H1 (cell line): Measurements from ENCODE around the gene RGS7BP. TPM values are rescaled to one million over a fixed set of nuclear protein-coding genes. Genes with fewer than 3 reads are reported as not detected.

Experiments used
- CHD7 ChIP-seq: fragments of 300-600 bp; sonication (generic); IDR thresholded peaks from 2 replicates; pipeline ENCODE4 v1.7.1; 2012; ENCODE audit warnings: low read length, moderate library complexity, mild to moderate bottlenecking, inconsistent platforms; ENCODE audit not compliant: insufficient replicate concordance
- NANOG ChIP-seq: IDR thresholded peaks from 2 replicates; pipeline ENCODE4 v1.6.1; 2011; ENCODE audit warnings: low read length, low read depth, mild to moderate bottlenecking, inconsistent platforms; ENCODE audit not compliant: insufficient read depth, poor library complexity, severe bottlenecking
- POLR2AphosphoS5 ChIP-seq: IDR thresholded peaks from 2 replicates; pipeline ENCODE4 v1.6.1; 2011; ENCODE audit warnings: low read depth, low read length
- SIN3A ChIP-seq, 2 experiments: IDR thresholded peaks in 1 of 2; conservative IDR thresholded peaks in 1 of 2; 2 replicates each; pipeline ENCODE4 v1.6.1; 2011 to 2012; ENCODE audit warnings: low read length in 2 of 2, improper control_type of control experiment in 1 of 2, low read depth in 1 of 2, mild to moderate bottlenecking in 1 of 2
- polyA plus RNA-seq, 7 experiments: library from polyadenylated mRNA; depleted of rRNA in 3 of 7; stranded (reverse) in 5 of 7; unstranded in 2 of 7; fragments of >200 nt in 5 of 7; fragments of 200-250 nt in 2 of 7; gene quantifications; 1 replicate in 5 of 7; 2 replicates in 1 of 7; 4 replicates in 1 of 7; pipeline versions ENCODE4 v1.2.1 to v1.2.3, GENCODE V29; 2011 to 2013; ENCODE audit warnings: missing spikeins in 2 of 7, mixed read lengths in 2 of 7
- total RNA-seq: library from RNA; stranded (reverse); fragmentation: NEBNext Ultra II Directional; extraction: Animal tissue kit (Norgen Biotek cat#: 25700); gene quantifications from 2 replicates; pipeline ENCODE4 v1.2.1, GENCODE V29; 2021

Gene RGS7BP
- total and polyA plus RNA-seq, 2 of the 8 experiments (the other 6 are each of a cell fraction or from before 2014, with no cell fraction given), result 0.65 to 2.3 TPM

- no peak for TF ChIP-seq CHD7
- no peak for TF ChIP-seq POLR2AphosphoS5
- TF ChIP-seq NANOG, result no peak
- no peak for TF ChIP-seq SIN3A (conservative IDR thresholded peaks at IDR 0.05 in 1 of 2, IDR thresholded peaks at IDR 0.05 in 1 of 2; ENCODE audit: low read depth in 1 of 2, low read length in 2 of 2)
Observed at GRCh38 chr5:64632251-64632650, 126.4 kb downstream of the RGS7BP start (continued).
